Heart left ventricle (tissue), 16 donors: Measurements from ENCODE around the gene CACNA2D3. TPM values are rescaled to one million over a fixed set of nuclear protein-coding genes. Genes with fewer than 3 reads are reported as not detected.

Experiments used
- ATAC-seq, 4 donors: fragments of 200-7000 bp; cut with Tn5 transposase; one replicate each; pipeline ENCODE4 v1.9.1; 2020 to 2022; ENCODE audit warnings: moderate library complexity in 4 of 4, mild to moderate bottlenecking in 3 of 4, moderate number of reproducible peaks in 1 of 4
- DNase-seq, 5 donors: peaks; one replicate each; pipeline ENCODE4 v3.0.0-alpha.2; 2020
- H3K27ac ChIP-seq, 12 donors: fragments of 200-600 bp; sonication (generic) in 4 of 12; one replicate each; pipeline versions ENCODE4 v1.5.0 to v1.8.0; 2016 to 2022; ENCODE audit warnings: mild to moderate bottlenecking in 2 of 12
- H3K27me3 ChIP-seq, 9 donors: fragments of 200-600 bp; sonication (generic) in 2 of 9; one replicate each; pipeline versions ENCODE4 v1.5.1 to v1.8.0; 2016 to 2022; ENCODE audit warnings: mild to moderate bottlenecking in 3 of 9
- H3K36me3 ChIP-seq, 9 donors: fragments of 200-600 bp; sonication (generic) in 2 of 9; one replicate each; pipeline versions ENCODE4 v1.5.0 to v1.8.0; 2018 to 2022; ENCODE audit warnings: mild to moderate bottlenecking in 2 of 9
- H3K4me1 ChIP-seq, 12 donors: fragments of 200-600 bp; sonication (generic) in 4 of 12; one replicate each; pipeline versions ENCODE4 v1.5.0 to v1.8.0; 2016 to 2022; ENCODE audit warnings: mild to moderate bottlenecking in 3 of 12
- H3K4me3 ChIP-seq, 12 donors: fragments of 200-600 bp; sonication (generic) in 4 of 12; one replicate each; pipeline versions ENCODE4 v1.5.0 to v1.8.0; 2017 to 2022; ENCODE audit warnings: mild to moderate bottlenecking in 9 of 12, moderate library complexity in 4 of 12
- H3K9me3 ChIP-seq, 12 donors: fragments of 200-600 bp; sonication (generic) in 4 of 12; one replicate each; pipeline versions ENCODE4 v1.5.0 to v1.8.0; 2016 to 2022; ENCODE audit warnings: mild to moderate bottlenecking in 1 of 12
- CTCF ChIP-seq, 12 donors: fragments of 200-600 bp; sonication (generic) in 4 of 12; IDR thresholded peaks; one replicate each; pipeline versions ENCODE4 v1.5.0 to v1.8.0; 2018 to 2022; ENCODE audit warnings: antibody characterized with exemption in 12 of 12, mild to moderate bottlenecking in 5 of 12
- POLR2A ChIP-seq, 2 donors: fragments of 450-650 bp; IDR thresholded peaks; one replicate each; pipeline ENCODE4 v1.6.1; 2017; ENCODE audit warnings: antibody characterized with exemption in 2 of 2, mild to moderate bottlenecking in 2 of 2, moderate library complexity in 2 of 2
- WGBS, 4 donors: extraction: QIAGEN DNeasy Blood & Tissue Kit in 2 of 4; methylation state at CpG; one replicate each; pipeline versions ENCODE4 v1.1.5 to v1.1.7; 2013 to 2018; 5-methylcytosine and 5-hydroxymethylcytosine counted together
- intact Hi-C, 10 donors: fragments of 100-400 bp; cut with DNase I; formaldehyde crosslinking; loops; one replicate each; pipeline versions ENCODE4 v1.11.1 to v1.14.2; 2022
- polyA plus RNA-seq, 2 donors: library from polyadenylated mRNA; stranded (reverse); fragments of 200-250 nt; gene quantifications; one replicate each; pipeline ENCODE4 v1.2.3, GENCODE V29; 2013
- total RNA-seq, 9 donors: library from RNA; depleted of rRNA in 2 of 9; stranded (reverse); fragments of >200 nt in 2 of 9; fragmentation: NEBNext Ultra II Directional in 3 of 9; extraction: Animal tissue kit (Norgen Biotek cat#: 25700) in 3 of 9; gene quantifications; one replicate each; pipeline versions ENCODE4 v1.1.0 to v1.2.4, GENCODE V29; 2016 to 2023
- donor health status: ischemic (EF 13 %, LVEDD 7.1; RV severe dilation, severe dysfunction).
- donor health status: healthy with polysubstance abuse.
- donor health status: DM: no; HTN: yes; CAD: no.
- donor health status: DM: no; HTN: no; CAD: no.
- donor health status: ischemic (EF 25% LVEDD 6.9; RV normal size, moderate dysfunction).
- donor health status: ischemic (EF 25% LVEDD 5.7; RV mildly dilated, moderate dysfunction).
- donor health status: healthy.
- donor health status: DM: yes; HTN: yes; CAD: no.
- donor health status: ischemic (EF 35%, LVEDD 5.7; RV mildly dilated, moderate dysfunction).
- donor health status: nonischemic (EF 11% LVEDD 7.7; RV severe dilation, severe dysfunction).
- donor health status: DM: yes; HTN: yes; CAD: no.
- donor health status: PGD.
- donor health status: ischemic (EF 29% LVEDD 5.4; RV normal size, mild dysfunction).
- donor health status: nonischemic (EF 23%, LVEDD 6.1; RV moderate dilation, normal function).

Gene CACNA2D3
- total and polyA plus RNA-seq, 11 donors: 0.17 to 25.1 (median 12.8) TPM

GRCh38 chr3:54596087-54596486 is 473.7 kb downstream of the CACNA2D3 start:
- Histone ChIP-seq H3K27ac (no peak overlapping the region), H3K27me3 (no peaks in the 10 kb centered on the region), H3K9me3 (no peaks in the 10 kb centered on the region), H3K4me3 (no peak overlapping the region), H3K4me1 (peaks cover 0 to 16% (median 3%) of the 10 kb centered on the region in 12 donors), H3K36me3 (no peaks in the 10 kb centered on the region)
- intact Hi-C loops: no loop called here
- DNase-seq (no peak), ATAC-seq (no peak)
- WGBS, 4 donors: 75 to 94% (median 76%) methylated on average over 4 of the region's 4 CpGs
- TF ChIP-seq CTCF (IDR thresholded peaks at IDR 0.05) (no peak), POLR2A (IDR thresholded peaks at IDR 0.05) (no peak)

- peak overlapping the region in 5 of 12 donors; percentile 2 to 74 (median 46) for H3K27ac ChIP-seq
- no peaks in the 10 kb centered on the region for H3K36me3 ChIP-seq
- H3K9me3 ChIP-seq: no peaks in the 10 kb centered on the region
- H3K4me1 ChIP-seq: peaks cover 0 to 18% (median 3%) of the 10 kb centered on the region in 12 donors
- intact Hi-C loops: no loop called here
- TF ChIP-seq POLR2A (IDR thresholded peaks at IDR 0.05) (no peak), CTCF (IDR thresholded peaks at IDR 0.05) (no peak)
- peak; percentile 82 to 92 (median 89) for ATAC-seq
- WGBS, 4 donors: 41 to 66% (median 57%) methylated on average over 8 to 9 of the region's 9 CpGs
- DNase-seq: peak; percentile 41 to 86 (median 75)
- no peaks in the 10 kb centered on the region for H3K27me3 ChIP-seq
- H3K4me3 ChIP-seq: peak overlapping the region in 3 of 12 donors; percentile 2 to 19 (median 15)
Measured at GRCh38 chr3:54599716-54600115, 477.4 kb downstream of the CACNA2D3 start.

GRCh38 chr3:54600441-54601204 is 478.3 kb downstream of the CACNA2D3 start:
- peak; percentile 76 to 92 (median 88) for ATAC-seq
- 32 to 53% (median 38%) methylated on average over 12 of the region's 12 CpGs for WGBS, 4 donors
- TF ChIP-seq POLR2A (IDR thresholded peaks at IDR 0.05): no peak
- TF ChIP-seq CTCF (IDR thresholded peaks at IDR 0.05): no peak
- no peaks in the 10 kb centered on the region for H3K9me3 ChIP-seq
- H3K36me3 ChIP-seq: no peaks in the 10 kb centered on the region
- H3K4me1 ChIP-seq: peaks cover 0 to 18% (median 3%) of the 10 kb centered on the region in 12 donors
- peak in 3 of 5 donors; percentile 12 to 49 (median 21) for DNase-seq
- intact Hi-C loops: no loop called here
- H3K4me3 ChIP-seq: peak overlapping the region in 1 of 12 donors; percentile 19
- no peaks in the 10 kb centered on the region for H3K27me3 ChIP-seq
- peak overlapping the region in 6 of 12 donors; percentile 35 to 74 (median 46) for H3K27ac ChIP-seq

GRCh38 chr3:54604495-54604894 is 482.1 kb downstream of the CACNA2D3 start:
- ATAC-seq (no peak), DNase-seq (no peak)
- intact Hi-C loops: no loop called here
- Histone ChIP-seq H3K36me3 (no peaks in the 10 kb centered on the region), H3K4me3 (no peak overlapping the region), H3K4me1 (peaks cover 0 to 15% (median 2%) of the 10 kb centered on the region in 12 donors), H3K27me3 (no peaks in the 10 kb centered on the region), H3K27ac (no peak overlapping the region), H3K9me3 (peaks cover 0 to 6% (median 0%) of the 10 kb centered on the region in 12 donors)
- WGBS, 4 donors: 86 to 93% (median 89%) methylated on average over 4 of the region's 4 CpGs
- no peak for TF ChIP-seq POLR2A (IDR thresholded peaks at IDR 0.05)
- TF ChIP-seq CTCF (IDR thresholded peaks at IDR 0.05): no peak
